NCI-H2196 (cell line): ENCODE measurements around the gene DPAGT1.
A peak's percentile ranks its signal among the peaks of the same experiment; 100 is the strongest.
"Not testable (repeated sequence)": the region's sequence is repeated elsewhere in the genome, so short reads cannot be mapped to it uniquely, and the experiment has no call there.

ENCODE experiments used
- DNase-seq: peaks from one replicate; lab custom pipeline; 2025; ENCODE audit not compliant: unreplicated experiment; lab: John Stamatoyannopoulos, UW

DPAGT1 gene

DNA sequence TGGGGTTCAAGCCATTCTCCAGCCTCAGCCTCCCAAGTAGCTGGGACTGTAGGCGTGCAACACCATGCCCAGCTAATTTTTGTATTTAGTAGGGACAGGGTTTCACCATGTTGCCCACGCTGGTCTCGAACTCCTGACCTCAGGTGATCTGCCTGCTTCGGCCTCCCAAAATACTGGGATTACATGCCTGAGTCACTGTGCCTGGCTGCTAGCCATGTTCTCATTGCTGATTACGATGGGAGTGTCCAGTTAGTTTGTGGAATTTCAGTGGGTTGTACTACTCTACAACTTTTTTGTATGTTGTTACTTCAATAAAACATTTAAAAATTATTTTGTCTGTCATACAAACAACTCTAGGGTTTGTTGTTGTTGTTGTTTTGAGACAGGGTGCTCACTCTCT is 38.9 kb downstream of the DPAGT1 start:
- no peak for DNase-seq

DNA sequence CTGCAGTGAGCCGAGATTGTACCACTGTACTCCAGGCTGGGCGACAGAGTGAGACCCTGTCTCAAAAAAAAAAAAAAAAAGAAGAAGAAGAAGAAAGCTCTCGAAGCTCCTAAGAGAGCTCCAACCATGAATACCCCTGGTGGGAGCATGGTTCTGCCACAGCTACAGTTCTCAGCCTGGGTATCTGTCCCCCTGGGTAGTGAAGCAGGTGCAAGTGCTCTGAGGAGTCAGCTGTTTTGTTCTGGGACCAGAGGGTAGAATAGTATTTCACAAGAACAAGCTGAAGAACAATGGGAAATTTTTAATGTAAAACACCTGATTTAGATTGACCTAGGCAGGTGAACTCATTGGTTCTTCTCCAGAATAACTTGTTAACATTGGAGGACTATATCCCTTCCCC is 40.4 kb downstream of the DPAGT1 start:
- no peak for DNase-seq

DNA sequence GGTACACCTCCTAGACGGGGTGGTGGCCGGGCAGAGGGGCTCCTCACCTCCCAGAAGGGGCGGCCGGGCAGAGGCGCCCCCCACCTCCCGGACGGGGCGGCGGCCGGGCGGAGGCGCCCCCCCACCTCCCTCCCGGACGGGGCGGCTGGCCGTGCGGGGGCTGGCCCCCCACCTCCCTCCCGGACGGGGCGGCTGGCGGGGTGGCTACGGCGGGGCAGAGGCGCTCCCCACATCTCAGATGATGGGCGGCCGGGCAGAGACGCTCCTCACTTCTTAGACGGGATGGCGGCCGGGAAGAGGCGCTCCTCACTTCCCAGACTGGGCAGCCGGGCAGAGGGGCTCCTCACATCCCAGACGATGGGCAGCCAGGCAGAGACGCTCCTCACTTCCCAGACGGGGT is 42.5 kb downstream of the DPAGT1 start:
- not testable (repeated sequence) for DNase-seq

DNA sequence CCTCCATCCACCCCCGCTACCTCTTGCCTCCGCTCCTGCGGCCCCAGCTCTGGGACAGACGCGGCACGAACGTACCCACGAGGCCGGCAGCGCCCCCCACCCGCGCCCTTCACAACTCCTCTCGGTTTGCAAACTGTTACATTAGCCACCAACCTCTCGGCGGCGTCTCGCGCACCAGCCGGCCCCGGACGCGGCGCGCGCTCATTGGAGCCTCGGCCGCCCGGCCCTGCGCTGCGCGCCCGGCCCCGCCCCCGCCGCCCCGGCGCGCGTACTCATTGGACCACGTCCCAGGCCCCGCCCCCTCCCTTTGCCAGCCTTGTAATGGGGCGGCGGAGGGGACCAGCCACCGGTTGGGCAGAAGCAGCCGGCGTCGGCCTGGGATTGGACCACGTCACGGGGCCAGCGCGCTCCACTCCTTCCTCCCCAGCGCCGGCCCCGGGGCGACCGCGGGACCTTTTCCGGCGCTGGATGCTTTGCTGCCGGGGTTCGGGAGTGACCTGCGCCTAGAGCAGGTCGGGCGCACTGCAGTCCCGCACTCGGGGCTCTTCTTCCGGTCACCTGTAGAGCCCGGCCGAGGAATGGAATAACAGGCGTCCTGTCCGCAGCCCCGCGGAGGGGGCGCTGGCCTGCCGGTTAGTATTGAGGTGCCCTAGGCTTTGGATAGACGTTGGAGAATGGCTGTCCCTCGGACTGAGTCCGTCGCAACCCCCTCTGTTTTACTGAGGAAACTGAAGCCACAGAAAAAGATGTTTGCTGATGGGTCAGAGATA is 44.5 kb downstream of the DPAGT1 start, which contains the start of gene HYOU1:
Gene HYOU1, minus strand, starts transcription at position 206 of the 770 bp plus-strand sequence. CDS start 1,045 bp downstream, outside the sequence.
- DNase-seq, result peak; percentile 96

DNA sequence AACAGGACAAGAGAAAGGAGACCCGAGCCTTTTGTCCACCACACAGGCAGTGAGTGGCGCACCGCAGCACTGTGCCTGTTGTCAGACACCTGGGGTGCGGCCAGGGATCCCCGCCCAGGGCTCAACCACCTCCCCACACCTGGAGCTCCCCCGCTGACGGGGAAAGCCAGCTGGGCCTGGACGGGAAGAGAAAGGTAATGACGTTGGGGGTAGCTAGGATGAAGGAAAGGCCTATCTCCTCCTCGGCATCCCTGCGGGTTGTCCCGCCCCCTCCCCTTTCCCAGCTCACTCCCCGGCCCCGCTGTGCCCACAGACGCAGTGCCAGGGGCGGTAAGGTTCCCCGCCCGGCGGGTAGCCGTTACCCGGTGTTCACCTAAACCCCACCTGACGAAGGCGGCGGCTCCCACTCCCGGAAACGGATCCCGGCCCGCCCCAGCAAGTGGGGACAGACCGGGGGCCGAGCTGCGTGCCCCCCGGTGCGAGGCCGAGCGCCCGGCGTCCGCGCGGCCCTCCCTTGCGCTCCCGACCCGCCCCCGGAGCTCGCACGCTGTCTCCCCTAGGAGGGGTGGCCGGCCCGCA is 45.1 kb downstream of the DPAGT1 start:
- DNase-seq, result no peak

DNA sequence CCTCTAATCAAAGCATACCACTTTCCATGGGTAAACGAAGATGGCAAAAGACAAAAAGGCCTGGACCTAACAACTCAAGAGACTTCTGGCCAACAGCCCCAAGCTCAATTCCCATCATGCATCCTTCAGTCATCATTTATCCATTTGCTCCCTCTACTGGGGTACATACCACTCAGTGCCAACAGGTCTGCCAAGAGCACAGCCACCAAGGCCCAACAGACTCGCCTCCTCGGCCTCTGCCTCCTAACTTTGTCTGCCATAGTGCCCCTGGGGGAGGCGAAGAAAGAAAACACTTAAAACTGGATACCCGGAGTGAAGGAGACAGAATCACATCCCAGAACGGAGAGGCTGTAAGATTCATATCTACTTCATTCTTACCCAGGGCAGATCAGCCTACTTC is 45.8 kb downstream of the DPAGT1 start:
- no peak for DNase-seq

DNA sequence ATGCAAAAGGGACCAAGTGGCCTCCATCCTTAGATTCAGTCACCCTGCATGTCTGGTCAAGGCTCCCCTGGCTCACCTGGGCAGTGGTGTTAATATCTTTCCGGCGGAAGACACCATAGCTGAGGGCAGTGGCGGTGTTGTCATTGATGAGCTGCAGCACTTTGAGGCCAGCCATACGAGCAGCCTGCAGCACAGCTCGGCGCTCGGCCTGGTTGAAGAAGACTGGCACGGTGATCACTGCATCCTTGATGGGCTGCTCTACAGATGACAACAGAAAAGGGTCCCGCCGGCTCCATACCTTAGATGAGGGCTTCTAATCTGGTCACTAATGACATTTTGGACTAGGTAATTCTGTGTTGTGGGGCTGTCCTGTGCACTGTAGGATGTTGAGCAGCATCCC is 47.2 kb downstream of the DPAGT1 start:
- DNase-seq, result no peak

DNA sequence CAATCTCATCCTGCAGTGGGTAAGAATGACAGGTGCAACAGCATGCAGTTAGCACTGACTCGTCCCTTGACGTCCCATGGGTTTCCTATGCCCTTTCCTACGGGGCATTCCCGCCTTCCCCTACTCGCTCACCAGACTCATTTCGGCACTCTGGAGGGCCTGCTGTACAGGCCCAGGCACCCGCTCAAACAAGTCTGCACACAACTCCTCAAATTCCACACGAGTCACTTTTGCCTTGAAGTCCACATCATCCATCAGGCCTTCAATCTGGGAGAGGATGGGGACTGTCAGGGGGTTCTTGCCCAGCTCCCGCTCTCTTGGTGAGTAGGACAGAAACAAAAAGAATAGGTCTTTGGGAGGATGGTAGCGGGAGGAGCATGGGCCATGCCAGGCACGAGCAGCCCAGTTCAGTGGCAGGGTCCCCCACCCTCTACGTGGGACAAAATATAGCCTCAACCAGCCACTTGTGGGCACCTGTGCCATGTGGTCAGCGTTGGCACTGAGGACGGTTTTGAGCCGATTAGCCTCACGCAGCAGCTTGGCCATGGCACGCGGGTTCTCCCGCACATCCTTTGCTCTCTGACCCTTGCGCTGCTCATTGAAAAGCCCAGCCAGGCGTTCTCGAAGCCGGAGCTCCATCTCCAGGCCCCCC is 49.4 kb downstream of the DPAGT1 start:
- no peak for DNase-seq

DNA sequence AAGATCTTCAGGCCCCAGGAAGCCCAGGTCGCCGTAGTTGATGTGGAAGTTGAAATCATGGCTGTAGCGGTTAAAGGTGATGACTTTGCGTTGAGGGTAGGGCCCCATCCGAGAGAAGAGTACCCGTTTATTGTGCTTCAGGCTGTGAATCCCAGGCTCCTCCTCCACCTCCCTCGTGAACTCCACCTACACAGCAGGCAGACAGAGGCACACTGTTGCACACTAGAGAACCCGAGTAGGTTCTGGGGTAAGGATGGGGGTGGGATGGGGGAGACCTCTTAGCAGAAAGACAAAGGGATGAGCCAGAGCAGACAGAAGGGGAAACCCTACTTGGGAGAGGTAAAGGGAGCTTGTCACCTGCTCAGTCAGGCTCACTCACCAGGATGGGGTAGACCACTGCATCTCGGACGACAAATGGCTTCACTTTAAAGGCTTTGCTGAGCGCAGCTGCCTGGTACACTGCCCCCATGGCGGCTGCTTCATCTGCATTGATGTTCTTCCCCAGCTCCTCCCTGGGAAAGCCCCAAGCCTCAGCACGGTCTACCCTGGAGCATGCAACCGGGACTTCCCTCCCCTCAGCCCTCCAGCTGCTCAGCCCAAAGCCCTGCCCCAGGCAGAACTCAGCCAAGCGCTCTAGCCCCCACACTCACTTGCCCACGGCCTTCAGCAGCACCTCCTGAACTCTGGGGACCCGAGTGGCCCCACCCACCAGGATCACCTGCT is 50.1 kb downstream of the DPAGT1 start:
- DNase-seq, result no peak

DNA sequence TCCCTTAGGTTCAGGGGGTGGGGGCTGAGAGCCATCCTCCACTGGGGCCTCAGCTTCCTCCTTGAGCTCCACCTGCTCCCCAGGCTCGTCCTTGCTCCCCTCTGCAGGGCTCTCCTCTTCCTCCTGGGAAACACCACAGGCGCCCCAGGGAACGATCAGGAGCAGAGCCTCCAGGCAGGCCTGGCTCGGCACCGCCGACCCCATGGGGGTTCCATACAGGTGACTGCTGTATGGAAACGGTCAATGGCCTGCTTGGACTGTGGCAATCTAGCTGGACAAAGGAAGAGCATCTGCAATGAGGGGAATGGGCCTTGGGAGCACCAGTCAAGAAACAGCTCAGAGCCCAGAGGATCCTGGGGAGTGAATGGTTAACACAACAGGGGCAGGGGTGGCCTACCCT is 52.6 kb downstream of the DPAGT1 start:
- no peak for DNase-seq

DNA sequence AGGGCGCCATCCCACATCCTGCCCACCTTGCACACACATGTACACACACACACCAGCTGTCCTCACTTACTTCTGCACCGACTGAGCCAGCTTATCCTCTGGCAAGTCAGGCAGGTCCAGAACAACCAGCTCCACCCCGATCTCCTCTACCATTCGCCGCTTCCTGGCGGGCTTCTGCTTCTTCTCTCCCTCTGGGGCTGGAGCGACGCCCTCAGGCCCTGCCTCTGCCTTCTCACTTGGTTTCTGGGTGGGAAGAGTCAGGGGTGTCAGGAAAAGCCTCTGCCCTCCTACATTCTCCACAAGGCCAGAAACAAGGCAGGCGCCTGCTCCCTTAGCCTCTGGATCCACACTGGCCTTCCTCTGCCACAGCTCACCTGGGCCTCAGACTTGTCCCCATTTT is 53.0 kb downstream of the DPAGT1 start:
- no peak for DNase-seq

DNA sequence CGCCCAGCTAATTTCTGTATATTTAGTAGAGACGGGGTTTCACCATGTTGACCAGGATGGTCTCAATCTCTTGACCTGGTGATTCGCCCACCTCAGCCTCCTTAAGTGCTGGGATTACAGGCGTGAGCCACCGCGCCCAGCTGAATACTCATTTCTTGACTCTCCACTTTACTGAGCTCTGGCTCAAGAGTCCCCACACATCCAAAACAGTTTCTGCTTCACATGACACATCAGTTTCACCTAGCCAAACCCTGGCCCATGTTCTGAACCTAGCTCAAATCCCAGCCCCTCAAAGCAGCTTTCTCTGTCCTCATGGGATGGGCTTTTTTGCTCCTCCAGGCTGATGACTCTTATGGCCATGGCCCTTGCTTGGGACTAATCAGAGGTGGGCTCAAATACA is 54.4 kb downstream of the DPAGT1 start:
- DNase-seq, result no peak
